Endodermal cell (in vitro differentiated cells): ENCODE measurements around the gene MADD. TPM values are rescaled to one million over a fixed set of nuclear protein-coding genes. Genes with fewer than 3 reads are reported as not detected.

Source experiments
- DNase-seq: peaks from one replicate; pipeline ENCODE4 v3.0.0-alpha.2; 2017
- H3K27ac ChIP-seq: 2 replicates; pipeline ENCODE4 v1.5.1; 2013; ENCODE audit warnings: mild to moderate bottlenecking, low read depth, low read length, moderate library complexity
- H3K27me3 ChIP-seq: 2 replicates; pipeline ENCODE4 v1.6.1; 2013; ENCODE audit warnings: mild to moderate bottlenecking, low read length, moderate library complexity; ENCODE audit not compliant: insufficient read depth, control insufficient read depth, poor library complexity, severe bottlenecking
- H3K36me3 ChIP-seq: 2 replicates; pipeline ENCODE4 v1.7.0; 2013; ENCODE audit warnings: mild to moderate bottlenecking, low read length, moderate library complexity; ENCODE audit not compliant: control insufficient read depth, insufficient read depth
- H3K4me1 ChIP-seq: one replicate; pipeline ENCODE4 v1.7.0; 2013; ENCODE audit warnings: low read length; ENCODE audit not compliant: control insufficient read depth, insufficient read depth
- H3K4me3 ChIP-seq: 2 replicates; pipeline ENCODE4 v1.5.1; 2013; ENCODE audit warnings: mild to moderate bottlenecking, low read length, moderate library complexity
- H3K9ac ChIP-seq: 2 replicates; pipeline ENCODE4 v1.6.1; 2013; ENCODE audit warnings: mild to moderate bottlenecking, low read length, moderate library complexity; ENCODE audit not compliant: poor library complexity, severe bottlenecking; ENCODE audit errors: extremely low read depth
- H3K9me3 ChIP-seq: 2 replicates; pipeline ENCODE4 v1.6.1; 2013; ENCODE audit warnings: mild to moderate bottlenecking, low read length, moderate library complexity; ENCODE audit not compliant: control insufficient read depth
- H3K27ac Mint-ChIP-seq: 2 replicates; pipeline ENCODE4 v1.8.0; 2020; ENCODE audit warnings: mixed read lengths
- H3K27me3 Mint-ChIP-seq: 2 replicates; pipeline ENCODE4 v1.8.0; 2021; ENCODE audit warnings: mild to moderate bottlenecking, mixed read lengths; ENCODE audit not compliant: insufficient read depth
- H3K36me3 Mint-ChIP-seq: 2 replicates; pipeline ENCODE4 v1.8.0; 2020; ENCODE audit warnings: low read depth, mixed read lengths
- H3K4me1 Mint-ChIP-seq: 2 replicates; pipeline ENCODE4 v1.8.0; 2020; ENCODE audit warnings: mixed read lengths
- H3K4me3 Mint-ChIP-seq: 2 replicates; pipeline ENCODE4 v1.8.0; 2020; ENCODE audit warnings: mild to moderate bottlenecking, moderate library complexity, mixed read lengths
- H3K9me3 Mint-ChIP-seq: 2 replicates; pipeline ENCODE4 v1.8.0; 2020; ENCODE audit warnings: mild to moderate bottlenecking, mixed read lengths
- WGBS, 2 experiments: methylation state at CpG; one replicate each; pipeline versions ENCODE4 v1.1.5 to v1.1.7; 2013; ENCODE audit warnings: missing lambda C conversion rate in 2 of 2, mixed read lengths in 1 of 2; ENCODE audit not compliant: insufficient coverage in 1 of 2, insufficient read length in 1 of 2; 5-methylcytosine and 5-hydroxymethylcytosine counted together
- total RNA-seq, 2 donors: library from RNA; stranded (reverse); fragmentation: NEBNext Ultra II Directional in 1 of 2; extraction: Animal tissue kit (Norgen Biotek cat#: 25700) in 1 of 2; gene quantifications; 2 replicates in 1 of 2; 3 replicates in 1 of 2; pipeline ENCODE4 v1.2.1, GENCODE V29; 2021
- TF ChIP-seq, protein P1 (sequence below): fragments of 200-600 bp; sonication (generic); conservative IDR thresholded peaks from 2 replicates; pipeline ENCODE4 v1.5.0; 2021; ENCODE audit warnings: antibody characterized with exemption, mild to moderate bottlenecking

The MADD gene
- total RNA-seq, 2 donors from 2014 or later, result 30.2 to 36.0 TPM

DNA sequence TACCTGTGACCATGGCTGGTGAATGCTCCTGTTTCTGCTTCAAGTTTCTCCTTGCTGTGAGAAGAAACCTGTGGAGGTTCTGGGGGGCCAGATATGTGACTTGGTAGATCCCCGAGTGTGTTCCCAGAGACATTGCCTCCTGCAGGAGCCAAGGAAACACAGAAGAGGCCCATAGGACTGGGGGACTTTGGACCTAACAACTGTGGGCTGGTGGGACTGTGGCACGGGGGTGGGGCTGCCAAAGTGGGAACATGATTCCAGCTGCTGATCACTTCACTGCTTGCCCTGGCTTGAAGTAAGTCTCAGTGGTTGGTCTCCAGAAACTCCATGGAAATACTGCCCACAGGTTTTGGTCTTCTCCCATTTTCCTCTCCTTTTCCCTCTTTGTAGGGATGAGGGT lies 16.3 kb upstream of the MADD start:
- Mint-ChIP-seq H3K36me3 (peaks cover 6% of the 10 kb centered on the region), H3K27ac (peak overlapping the region; percentile 58), H3K4me1 (peaks cover 17% of the 10 kb centered on the region), H3K4me3 (no peak overlapping the region), H3K27me3 (no peaks in the 10 kb centered on the region), H3K9me3 (no peaks in the 10 kb centered on the region)
- TF ChIP-seq, protein P1, sequence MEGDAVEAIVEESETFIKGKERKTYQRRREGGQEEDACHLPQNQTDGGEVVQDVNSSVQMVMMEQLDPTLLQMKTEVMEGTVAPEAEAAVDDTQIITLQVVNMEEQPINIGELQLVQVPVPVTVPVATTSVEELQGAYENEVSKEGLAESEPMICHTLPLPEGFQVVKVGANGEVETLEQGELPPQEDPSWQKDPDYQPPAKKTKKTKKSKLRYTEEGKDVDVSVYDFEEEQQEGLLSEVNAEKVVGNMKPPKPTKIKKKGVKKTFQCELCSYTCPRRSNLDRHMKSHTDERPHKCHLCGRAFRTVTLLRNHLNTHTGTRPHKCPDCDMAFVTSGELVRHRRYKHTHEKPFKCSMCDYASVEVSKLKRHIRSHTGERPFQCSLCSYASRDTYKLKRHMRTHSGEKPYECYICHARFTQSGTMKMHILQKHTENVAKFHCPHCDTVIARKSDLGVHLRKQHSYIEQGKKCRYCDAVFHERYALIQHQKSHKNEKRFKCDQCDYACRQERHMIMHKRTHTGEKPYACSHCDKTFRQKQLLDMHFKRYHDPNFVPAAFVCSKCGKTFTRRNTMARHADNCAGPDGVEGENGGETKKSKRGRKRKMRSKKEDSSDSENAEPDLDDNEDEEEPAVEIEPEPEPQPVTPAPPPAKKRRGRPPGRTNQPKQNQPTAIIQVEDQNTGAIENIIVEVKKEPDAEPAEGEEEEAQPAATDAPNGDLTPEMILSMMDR, result no peak
- no peak overlapping the region for H3K27ac ChIP-seq
- H3K4me3 ChIP-seq, result no peak overlapping the region
- H3K9ac ChIP-seq, result no peak overlapping the region
- no peaks in the 10 kb centered on the region for H3K9me3 ChIP-seq
- no peak for DNase-seq
- H3K4me1 ChIP-seq, result no peaks in the 10 kb centered on the region
- H3K36me3 ChIP-seq, result no peaks in the 10 kb centered on the region
- no peaks in the 10 kb centered on the region for H3K27me3 ChIP-seq
- WGBS, 2 experiments, result 82 to 100% methylated on average over 2 of the region's 2 CpGs

DNA sequence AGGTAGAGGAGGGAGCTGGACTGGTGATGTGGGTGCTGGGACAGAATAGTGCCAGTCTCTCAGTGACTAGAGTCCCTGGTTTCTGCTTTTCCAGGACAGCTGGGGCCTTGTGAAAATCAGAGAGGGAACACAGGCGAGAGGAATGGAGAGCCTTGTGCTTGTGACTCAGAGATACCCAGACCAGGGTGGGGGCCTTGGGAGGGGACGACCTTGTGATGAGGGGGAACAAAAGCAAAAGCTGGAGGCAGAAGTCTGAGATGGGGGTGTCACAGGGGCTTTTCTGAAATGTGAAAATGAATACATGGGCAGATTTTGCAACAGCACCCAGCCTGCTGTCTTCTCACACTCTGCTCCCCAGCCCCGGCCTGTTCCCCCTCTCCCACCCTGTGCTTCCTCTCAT lies 15.5 kb upstream of the MADD start:
- 90 to 95% methylated on average over 2 to 3 of the region's 3 CpGs for WGBS, 2 experiments

DNA sequence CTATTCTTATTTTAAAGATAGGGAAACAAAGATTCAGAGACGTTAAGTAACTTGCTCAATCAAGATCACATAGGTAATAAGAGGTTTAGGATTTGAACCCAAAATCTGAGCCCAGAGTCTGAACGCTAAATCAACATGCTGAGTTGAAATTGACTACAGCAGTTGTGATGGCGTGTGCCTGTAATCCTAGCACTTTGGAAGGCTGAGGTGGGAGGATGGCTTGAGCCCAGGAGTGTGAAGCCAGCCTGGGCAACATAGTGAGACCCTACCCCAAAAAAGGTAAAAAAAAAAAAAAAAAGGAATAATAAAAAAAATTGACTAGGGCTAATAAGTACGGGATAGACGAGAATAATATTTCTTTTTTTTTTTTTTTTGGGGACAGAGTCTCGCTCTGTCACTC lies 13.6 kb upstream of the MADD start:
- no peak overlapping the region for H3K27ac ChIP-seq
- H3K9me3 ChIP-seq, result no peaks in the 10 kb centered on the region
- H3K9ac ChIP-seq, result no peak overlapping the region
- Mint-ChIP-seq H3K27me3 (no peaks in the 10 kb centered on the region), H3K27ac (no peak overlapping the region), H3K4me3 (no peak overlapping the region), H3K36me3 (peaks cover 6% of the 10 kb centered on the region), H3K9me3 (no peaks in the 10 kb centered on the region), H3K4me1 (peaks cover 24% of the 10 kb centered on the region)
- 92 to 97% methylated on average over 5 to 6 of the region's 6 CpGs for WGBS, 2 experiments
- TF ChIP-seq, protein P1, result no peak
- no peaks in the 10 kb centered on the region for H3K36me3 ChIP-seq
- no peaks in the 10 kb centered on the region for H3K27me3 ChIP-seq
- H3K4me1 ChIP-seq, result no peaks in the 10 kb centered on the region
- H3K4me3 ChIP-seq, result no peak overlapping the region
- DNase-seq, result no peak

More for the DNA sequence above, 15.5 kb upstream of the MADD start:
- H3K27ac ChIP-seq, result no peak overlapping the region
- peaks cover 6% of the 10 kb centered on the region for H3K36me3 Mint-ChIP-seq
- H3K27me3 ChIP-seq, result no peaks in the 10 kb centered on the region
- H3K4me3 ChIP-seq, result no peak overlapping the region
- TF ChIP-seq, protein P1, result no peak
- no peaks in the 10 kb centered on the region for H3K36me3 ChIP-seq
- no peaks in the 10 kb centered on the region for H3K9me3 Mint-ChIP-seq
- peaks cover 21% of the 10 kb centered on the region for H3K4me1 Mint-ChIP-seq
- H3K27me3 Mint-ChIP-seq, result no peaks in the 10 kb centered on the region
- H3K4me1 ChIP-seq, result no peaks in the 10 kb centered on the region
- H3K27ac Mint-ChIP-seq, result peak overlapping the region; percentile 58
- no peak for DNase-seq
- H3K4me3 Mint-ChIP-seq, result no peak overlapping the region
- no peak overlapping the region for H3K9ac ChIP-seq
- H3K9me3 ChIP-seq, result no peaks in the 10 kb centered on the region
